Measurements from ENCODE around the gene RAB3IP.

DNA sequence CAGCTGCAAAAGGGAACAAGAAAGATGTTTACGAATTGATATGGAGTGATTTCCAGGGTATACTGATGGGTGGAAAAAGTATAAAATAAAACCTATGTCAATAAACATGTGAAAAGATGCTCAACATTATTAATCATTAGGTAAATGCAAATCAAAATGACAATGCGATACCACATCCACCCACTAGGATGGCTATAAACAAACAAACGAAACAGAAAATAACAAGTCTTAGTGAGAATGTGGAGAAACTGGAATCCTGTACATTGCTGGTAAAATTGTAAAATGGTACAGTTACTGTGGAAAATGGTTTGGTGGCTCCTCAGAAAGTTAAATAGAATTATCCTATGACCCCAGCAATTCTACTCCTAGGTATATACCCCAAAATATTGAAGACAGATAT is 30.0 kb upstream of the RAB3IP start:
- TF ChIP-seq, protein P1, sequence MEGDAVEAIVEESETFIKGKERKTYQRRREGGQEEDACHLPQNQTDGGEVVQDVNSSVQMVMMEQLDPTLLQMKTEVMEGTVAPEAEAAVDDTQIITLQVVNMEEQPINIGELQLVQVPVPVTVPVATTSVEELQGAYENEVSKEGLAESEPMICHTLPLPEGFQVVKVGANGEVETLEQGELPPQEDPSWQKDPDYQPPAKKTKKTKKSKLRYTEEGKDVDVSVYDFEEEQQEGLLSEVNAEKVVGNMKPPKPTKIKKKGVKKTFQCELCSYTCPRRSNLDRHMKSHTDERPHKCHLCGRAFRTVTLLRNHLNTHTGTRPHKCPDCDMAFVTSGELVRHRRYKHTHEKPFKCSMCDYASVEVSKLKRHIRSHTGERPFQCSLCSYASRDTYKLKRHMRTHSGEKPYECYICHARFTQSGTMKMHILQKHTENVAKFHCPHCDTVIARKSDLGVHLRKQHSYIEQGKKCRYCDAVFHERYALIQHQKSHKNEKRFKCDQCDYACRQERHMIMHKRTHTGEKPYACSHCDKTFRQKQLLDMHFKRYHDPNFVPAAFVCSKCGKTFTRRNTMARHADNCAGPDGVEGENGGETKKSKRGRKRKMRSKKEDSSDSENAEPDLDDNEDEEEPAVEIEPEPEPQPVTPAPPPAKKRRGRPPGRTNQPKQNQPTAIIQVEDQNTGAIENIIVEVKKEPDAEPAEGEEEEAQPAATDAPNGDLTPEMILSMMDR (IDR thresholded peaks at IDR 0.05): no peak
- TF ChIP-seq POLR2AphosphoS5 (IDR thresholded peaks at IDR 0.05) (no peak), POLR2A (IDR thresholded peaks at IDR 0.05) (no peak), EP300 (IDR thresholded peaks at IDR 0.05) (no peak)
